Gastrocnemius medialis (tissue), 4 donors: ENCODE measurements around the gene MAP3K12. TPM values are rescaled to one million over a fixed set of nuclear protein-coding genes. Genes with fewer than 3 reads are reported as not detected.
"Not testable (repeated sequence)": the region's sequence is repeated elsewhere in the genome, so short reads cannot be mapped to it uniquely, and the experiment has no call there.

Source experiments
- ATAC-seq, 2 donors: fragments of 150-250 bp; one replicate each; pipeline ENCODE4 v1.9.1; 2016
- DNase-seq, 2 donors: peaks; one replicate each; pipeline ENCODE4 v3.0.0-alpha.2; 2019
- H3K27ac ChIP-seq, 4 donors: fragments of 200-600 bp; sonication (generic); 1 replicate in 1 of 4; 2 replicates in 3 of 4; pipeline ENCODE4 v1.5.1; 2016 to 2018; ENCODE audit warnings: mild to moderate bottlenecking in 2 of 4, moderate library complexity in 1 of 4
- H3K27me3 ChIP-seq, 3 donors: fragments of 200-600 bp; sonication (generic) in 2 of 3; 1 replicate in 1 of 3; 2 replicates in 2 of 3; pipeline versions ENCODE4 v1.5.1 to v1.6.0; 2016 to 2019; ENCODE audit warnings: mild to moderate bottlenecking in 1 of 3, moderate library complexity in 1 of 3
- H3K36me3 ChIP-seq, 2 donors: fragments of 200-600 bp; sonication (generic) in 1 of 2; one replicate each; pipeline ENCODE4 v1.5.1; 2017 to 2018
- H3K4me1 ChIP-seq, 2 donors: fragments of 200-600 bp; sonication (generic) in 1 of 2; one replicate each; pipeline ENCODE4 v1.5.1; 2016 to 2017; ENCODE audit warnings: mild to moderate bottlenecking in 2 of 2
- H3K4me3 ChIP-seq, 4 donors: fragments of 200-600 bp; sonication (generic) in 3 of 4; 1 replicate in 1 of 4; 2 replicates in 3 of 4; pipeline ENCODE4 v1.5.1; 2016 to 2019; ENCODE audit warnings: mild to moderate bottlenecking in 2 of 4
- H3K9me3 ChIP-seq, 3 donors: fragments of 200-600 bp; sonication (generic) in 2 of 3; 1 replicate in 1 of 3; 2 replicates in 2 of 3; pipeline ENCODE4 v1.5.1; 2016 to 2019
- CTCF ChIP-seq, 5 experiments: fragments of 450-650 bp in 3 of 5; fragments of 200-600 bp in 2 of 5; sonication (generic) in 2 of 5; IDR thresholded peaks in 4 of 5; conservative IDR thresholded peaks in 1 of 5; 1 replicate in 4 of 5; 2 replicates in 1 of 5; pipeline ENCODE4 v1.5.1; 2016 to 2019; ENCODE audit warnings: antibody characterized with exemption in 5 of 5, mild to moderate bottlenecking in 3 of 5, moderate library complexity in 3 of 5
- POLR2A ChIP-seq, 2 donors: fragments of 450-650 bp; IDR thresholded peaks; one replicate each; pipeline ENCODE4 v1.6.1; 2017; ENCODE audit warnings: antibody characterized with exemption in 2 of 2, mild to moderate bottlenecking in 2 of 2, moderate library complexity in 2 of 2
- in situ Hi-C, 4 donors: fragments of 200-750 bp; cut with MboI; loops; one replicate each; pipeline versions ENCODE4 v1.15.0 to v1.8.0; 2017; ENCODE audit warnings: low sequenced_read_pairs in 4 of 4
- intact Hi-C: fragments of 100-400 bp; cut with DNase I; formaldehyde crosslinking; loops from one replicate; pipeline ENCODE4 v1.15.1; 2023; ENCODE audit warnings: low total_unique reads
- total RNA-seq, 4 donors: library from RNA; depleted of rRNA; stranded (reverse); fragments of >200 nt; gene quantifications; one replicate each; pipeline versions ENCODE4 v1.1.0 to v1.2.3, GENCODE V29; 2016

The MAP3K12 gene
- total RNA-seq, 4 donors from 2014 or later, result 1.1 to 9.9 (median 3.8) TPM

DNA sequence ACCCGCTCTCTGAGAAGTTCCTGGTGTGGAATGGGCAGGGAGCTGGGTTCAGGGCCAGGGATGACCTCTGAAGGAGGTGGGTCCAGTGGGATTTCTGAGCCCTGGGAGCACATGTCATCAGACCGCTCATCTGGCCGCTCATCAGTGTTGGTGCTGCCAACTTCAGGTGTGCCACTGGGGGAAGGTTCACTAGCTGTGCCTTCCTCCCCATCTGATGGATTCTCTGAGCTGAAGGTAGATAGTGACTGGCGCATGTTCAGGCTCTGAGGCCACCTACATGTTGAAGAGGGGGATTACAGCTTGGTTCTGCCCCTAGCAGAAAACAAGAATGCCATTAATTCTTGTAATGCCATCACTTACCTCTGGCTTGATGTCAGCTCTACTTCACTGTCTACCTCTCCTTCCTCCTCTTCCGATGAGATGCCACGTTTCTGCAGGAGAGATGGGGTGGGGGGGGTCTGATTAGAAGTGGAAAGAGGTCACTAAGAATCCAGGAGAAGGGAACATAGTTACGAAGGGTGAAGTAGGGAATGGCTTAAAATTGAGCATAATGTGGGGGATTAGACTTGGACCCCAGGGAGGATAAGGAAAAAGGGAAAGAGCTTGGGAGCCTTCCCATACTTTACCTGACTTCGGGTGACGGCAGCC lies 17.2 kb downstream of the MAP3K12 start:
- Histone ChIP-seq H3K36me3 (peaks cover 0 to 48% of the 10 kb centered on the region in 2 donors), H3K27me3 (no peaks in the 10 kb centered on the region), H3K9me3 (no peaks in the 10 kb centered on the region), H3K27ac (peak overlapping the region in 3 of 4 donors; percentile 22 to 86 (median 75)), H3K4me1 (peaks cover 16 to 20% of the 10 kb centered on the region in 2 donors), H3K4me3 (no peak overlapping the region)
- peak in 1 of 2 donors; percentile 19 for DNase-seq
- in situ Hi-C loops, result no loop called here
- ATAC-seq, result no peak
- intact Hi-C loops, result no loop called here
- no peak for TF ChIP-seq CTCF (IDR thresholded peaks at IDR 0.05 in 4 of 5, conservative IDR thresholded peaks at IDR 0.05 in 1 of 5)
- TF ChIP-seq POLR2A (IDR thresholded peaks at IDR 0.05), result no peak

- ATAC-seq, intact Hi-C loops, H3K9me3 ChIP-seq, in situ Hi-C loops, H3K27me3 ChIP-seq, H3K4me3 ChIP-seq, DNase-seq: not testable (repeated sequence)
- H3K27ac ChIP-seq, result peak overlapping the region; percentile 6 to 86 (median 78)
- peaks cover 20 to 23% of the 10 kb centered on the region in 2 donors for H3K4me1 ChIP-seq
- H3K36me3 ChIP-seq, result peaks cover 0 to 51% of the 10 kb centered on the region in 2 donors
Observed at GRCh38 chr12:53481458-53481857, 17.8 kb downstream of the MAP3K12 start.

DNA sequence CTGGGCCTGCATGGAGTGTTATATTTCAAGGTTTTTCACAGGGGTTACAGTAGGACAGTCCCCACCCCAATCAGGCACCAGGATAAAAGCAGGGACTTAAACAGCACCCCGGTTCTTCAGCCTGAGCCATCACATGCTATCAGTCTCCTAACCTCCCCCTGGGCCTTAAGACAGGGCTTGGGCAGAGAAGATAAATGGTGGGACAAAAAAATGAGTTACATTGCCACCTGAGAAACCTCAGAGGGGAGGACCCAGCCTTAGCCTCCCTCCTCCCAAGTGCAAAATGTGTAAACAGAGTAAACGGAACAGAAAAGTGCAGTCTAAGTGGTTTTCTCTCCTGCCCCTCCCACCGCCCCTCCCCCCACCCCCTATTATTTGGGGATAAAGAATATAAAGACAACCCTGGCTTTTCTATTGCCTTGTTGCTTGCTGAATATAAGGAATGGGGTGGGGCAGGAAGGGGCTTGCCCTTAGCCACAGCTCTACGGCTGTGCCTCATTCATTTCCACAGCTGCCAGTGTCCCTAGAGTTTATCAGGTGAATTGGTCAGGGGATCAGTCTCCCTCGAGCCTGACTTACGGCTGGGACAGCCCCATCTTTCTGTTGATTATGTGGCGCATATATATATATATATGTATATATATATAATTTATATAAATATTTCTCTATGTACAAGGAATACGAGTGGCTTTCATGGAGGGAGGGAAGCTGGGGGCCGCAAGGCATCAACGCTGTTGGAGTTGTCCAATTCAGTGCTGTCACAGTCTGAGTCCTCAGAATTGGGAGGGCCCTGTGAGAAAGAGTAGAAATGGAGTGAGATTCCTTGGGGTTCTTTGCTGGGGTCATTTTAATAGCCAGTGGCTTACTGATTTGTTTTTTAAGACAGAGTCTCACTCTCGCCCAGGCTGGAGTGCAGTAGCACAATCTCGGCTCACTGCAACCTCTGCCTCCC lies 18.5 kb downstream of the MAP3K12 start:
- in situ Hi-C loops, result no loop called here
- no peak for ATAC-seq
- peaks cover 25 to 30% of the 10 kb centered on the region in 2 donors for H3K4me1 ChIP-seq

DNA sequence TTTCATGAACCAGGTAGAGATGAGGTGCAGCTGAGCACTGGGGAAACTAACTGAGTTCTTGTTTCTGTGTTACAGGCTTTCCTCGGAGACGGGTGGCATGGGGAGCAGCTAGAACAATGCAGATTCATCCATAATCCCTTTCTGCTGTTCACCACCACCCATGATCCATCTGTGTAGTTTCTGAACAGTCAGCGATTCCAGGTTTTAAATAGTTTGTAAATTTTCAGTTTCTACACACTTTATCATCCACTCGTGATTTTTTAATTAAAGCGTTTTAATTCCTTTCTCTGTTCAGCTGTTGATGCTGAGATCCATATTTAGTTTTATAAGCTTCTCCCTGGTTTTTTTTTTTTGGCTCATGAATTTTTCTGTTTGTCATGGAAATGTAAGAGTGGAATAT lies 19.9 kb downstream of the MAP3K12 start:
- no peaks in the 10 kb centered on the region for H3K27me3 ChIP-seq
- no peaks in the 10 kb centered on the region for H3K9me3 ChIP-seq
- in situ Hi-C loops, result no loop called here
- DNase-seq (no peak), ATAC-seq (no peak)
- intact Hi-C loops, result loop anchor here (2.0 kb wide), 1 partner anchor 27 kb away; the partner anchor contains the start of gene PCBP2
- peaks cover 3 to 66% of the 10 kb centered on the region in 2 donors for H3K36me3 ChIP-seq
- peak overlapping the region; percentile 75 to 86 (median 82) for H3K27ac ChIP-seq
- H3K4me1 ChIP-seq, result peaks cover 40 to 43% of the 10 kb centered on the region in 2 donors
- TF ChIP-seq POLR2A (IDR thresholded peaks at IDR 0.05) (no peak), CTCF (IDR thresholded peaks at IDR 0.05 in 4 of 5, conservative IDR thresholded peaks at IDR 0.05 in 1 of 5) (no peak)
- H3K4me3 ChIP-seq, result no peak overlapping the region

More for the DNA sequence above, 18.5 kb downstream of the MAP3K12 start:
- Histone ChIP-seq H3K36me3 (peaks cover 0 to 51% of the 10 kb centered on the region in 2 donors), H3K4me3 (no peak overlapping the region), H3K9me3 (no peaks in the 10 kb centered on the region), H3K27ac (peak overlapping the region; percentile 7 to 86 (median 78)), H3K27me3 (no peaks in the 10 kb centered on the region)
- intact Hi-C loops, result no loop called here
- DNase-seq, result no peak
- TF ChIP-seq CTCF (IDR thresholded peaks at IDR 0.05 in 4 of 5, conservative IDR thresholded peaks at IDR 0.05 in 1 of 5) (no peak), POLR2A (IDR thresholded peaks at IDR 0.05) (no peak)

- Histone ChIP-seq H3K27ac (peak overlapping the region; percentile 75 to 86 (median 82)), H3K36me3 (peaks cover 3 to 70% of the 10 kb centered on the region in 2 donors), H3K4me1 (peaks cover 44 to 48% of the 10 kb centered on the region in 2 donors), H3K27me3 (no peaks in the 10 kb centered on the region), H3K4me3 (no peak overlapping the region), H3K9me3 (no peaks in the 10 kb centered on the region)
- in situ Hi-C loops, result no loop called here
- intact Hi-C loops, result loop anchor here (2.0 kb wide), 1 partner anchor 26 kb away; the partner anchor contains the start of gene PCBP2
- no peak for DNase-seq
- peak; percentile 2 to 8 for ATAC-seq
- TF ChIP-seq POLR2A (IDR thresholded peaks at IDR 0.05) (no peak), CTCF (IDR thresholded peaks at IDR 0.05 in 4 of 5, conservative IDR thresholded peaks at IDR 0.05 in 1 of 5) (no peak)
Observed at GRCh38 chr12:53478865-53479264, 20.4 kb downstream of the MAP3K12 start.
